Liver (tissue), 9 donors: ENCODE data around the gene KRT81. TPM values are rescaled to one million over a fixed set of nuclear protein-coding genes. Genes with fewer than 3 reads are reported as not detected.

Experiments
- DNase-seq: peaks from one replicate; pipeline ENCODE4 v3.0.0-alpha.2; 2017; ENCODE audit warnings: low spot score
- H3K27ac ChIP-seq, 2 donors: one replicate each; pipeline ENCODE4 v1.7.0; 2013; ENCODE audit warnings: inconsistent platforms in 2 of 2, low read length in 2 of 2, control low read depth in 1 of 2, low read depth in 1 of 2, mild to moderate bottlenecking in 1 of 2
- H3K27me3 ChIP-seq, 4 donors: one replicate each; pipeline versions ENCODE4 v1.6.1 to v1.7.0; 2013; ENCODE audit warnings: low read length in 3 of 4, inconsistent platforms in 1 of 4, mild to moderate bottlenecking in 1 of 4, moderate library complexity in 1 of 4; ENCODE audit not compliant: control insufficient read depth in 4 of 4, insufficient read depth in 4 of 4
- H3K36me3 ChIP-seq, 4 donors: one replicate each; pipeline versions ENCODE4 v1.6.1 to v1.7.0; 2013; ENCODE audit warnings: low read length in 3 of 4, mild to moderate bottlenecking in 3 of 4, low read depth in 1 of 4, moderate library complexity in 1 of 4; ENCODE audit not compliant: control insufficient read depth in 4 of 4, insufficient read depth in 3 of 4
- H3K4me1 ChIP-seq, 4 donors: one replicate each; pipeline versions ENCODE4 v1.6.1 to v1.7.0; 2013; ENCODE audit warnings: low read length in 3 of 4, mild to moderate bottlenecking in 3 of 4, moderate library complexity in 1 of 4; ENCODE audit not compliant: control insufficient read depth in 4 of 4, insufficient read depth in 4 of 4
- H3K4me3 ChIP-seq, 3 donors: one replicate each; pipeline versions ENCODE4 v1.6.1 to v1.7.0; 2013; ENCODE audit warnings: low read length in 3 of 3, control low read depth in 1 of 3, low read depth in 1 of 3, mild to moderate bottlenecking in 1 of 3
- H3K9ac ChIP-seq, 2 donors: one replicate each; pipeline ENCODE4 v1.7.0; 2013; ENCODE audit warnings: low read length in 2 of 2, mild to moderate bottlenecking in 2 of 2, moderate library complexity in 2 of 2, control low read depth in 1 of 2, low read depth in 1 of 2
- H3K9me3 ChIP-seq, 4 donors: one replicate each; pipeline versions ENCODE4 v1.6.1 to v1.7.0; 2013; ENCODE audit warnings: low read length in 3 of 4; ENCODE audit not compliant: control insufficient read depth in 4 of 4
- ATF3 ChIP-seq: IDR thresholded peaks from 2 replicates; pipeline ENCODE4 v1.6.1; 2016; ENCODE audit warnings: antibody characterized with exemption
- EGR1 ChIP-seq, 2 donors: IDR thresholded peaks; 2 replicates each; pipeline ENCODE4 v1.6.1; 2016 to 2018; ENCODE audit warnings: antibody characterized with exemption in 2 of 2, low read depth in 2 of 2
- FOXA1 ChIP-seq: IDR thresholded peaks from 2 replicates; pipeline ENCODE4 v1.6.1; 2016; ENCODE audit warnings: antibody characterized with exemption
- FOXA2 ChIP-seq: IDR thresholded peaks from 2 replicates; pipeline ENCODE4 v1.6.1; 2016; ENCODE audit warnings: antibody characterized with exemption
- GABPA ChIP-seq, 2 donors: IDR thresholded peaks in 1 of 2; conservative IDR thresholded peaks in 1 of 2; 2 replicates each; pipeline ENCODE4 v1.6.1; 2016; ENCODE audit warnings: antibody characterized with exemption in 2 of 2, mild to moderate bottlenecking in 1 of 2, moderate library complexity in 1 of 2
- HNF4A ChIP-seq, 2 donors: conservative IDR thresholded peaks; 2 replicates each; pipeline ENCODE4 v1.6.1; 2016; ENCODE audit warnings: antibody characterized with exemption in 2 of 2, mild to moderate bottlenecking in 2 of 2
- HNF4G ChIP-seq: IDR thresholded peaks from 2 replicates; pipeline ENCODE4 v1.6.1; 2016; ENCODE audit warnings: antibody characterized with exemption
- JUND ChIP-seq, 2 donors: IDR thresholded peaks; 2 replicates each; pipeline ENCODE4 v1.6.1; 2016; ENCODE audit warnings: antibody characterized with exemption in 2 of 2
- MAX ChIP-seq: IDR thresholded peaks from 2 replicates; pipeline ENCODE4 v1.6.1; 2016; ENCODE audit warnings: antibody characterized with exemption
- NR2F2 ChIP-seq: IDR thresholded peaks from 2 replicates; pipeline ENCODE4 v1.6.1; 2016; ENCODE audit warnings: antibody characterized with exemption
- RAD21 ChIP-seq, 2 donors: IDR thresholded peaks; 2 replicates each; pipeline ENCODE4 v1.6.1; 2016; ENCODE audit warnings: antibody characterized with exemption in 2 of 2, mild to moderate bottlenecking in 2 of 2
- REST ChIP-seq: IDR thresholded peaks from 2 replicates; pipeline ENCODE4 v1.6.1; 2016; ENCODE audit warnings: antibody characterized with exemption, mild to moderate bottlenecking
- RXRA ChIP-seq, 2 donors: IDR thresholded peaks; 2 replicates each; pipeline ENCODE4 v1.6.1; 2017 to 2018; ENCODE audit warnings: antibody characterized with exemption in 2 of 2, mild to moderate bottlenecking in 1 of 2
- SP1 ChIP-seq: IDR thresholded peaks from 2 replicates; pipeline ENCODE4 v1.6.1; 2018; ENCODE audit warnings: antibody characterized with exemption, mild to moderate bottlenecking
- TAF1 ChIP-seq: conservative IDR thresholded peaks from 2 replicates; pipeline ENCODE4 v1.6.1; 2016; ENCODE audit warnings: antibody characterized with exemption, mild to moderate bottlenecking
- YY1 ChIP-seq: IDR thresholded peaks from 2 replicates; pipeline ENCODE4 v1.6.1; 2016; ENCODE audit warnings: antibody characterized with exemption, mild to moderate bottlenecking
- ZBTB33 ChIP-seq: IDR thresholded peaks from 2 replicates; pipeline ENCODE4 v1.6.1; 2016; ENCODE audit warnings: antibody characterized with exemption
- WGBS: extraction: QIAGEN DNeasy Blood & Tissue Kit; methylation state at CpG from one replicate; pipeline ENCODE4 v1.1.7; 2013; 5-methylcytosine and 5-hydroxymethylcytosine counted together
- polyA plus RNA-seq, 2 donors: library from polyadenylated mRNA; stranded (reverse) in 1 of 2; unstranded in 1 of 2; fragments of 200-250 nt in 1 of 2; fragments of >200 nt in 1 of 2; fragmentation: Nextera tagmentation in 1 of 2; extraction: Ambion mirVana in 1 of 2; gene quantifications; one replicate each; pipeline versions ENCODE4 v1.2.1 to v1.2.3, GENCODE V29; 2013 to 2015
- total RNA-seq, 2 donors: library from RNA; depleted of rRNA; stranded (reverse); fragments of >200 nt; gene quantifications; one replicate each; pipeline ENCODE4 v1.2.3, GENCODE V29; 2014
- donor health status: healthy.
- donor health status: healthy.
- donor health status: healthy.
- donor health status: healthy.
- donor health status: healthy.

The KRT81 gene
- total and polyA plus RNA-seq, 4 donors: not detected

- H3K27ac ChIP-seq: no peak overlapping the region
- no peak overlapping the region for H3K9ac ChIP-seq
- DNase-seq: no peak
- no peaks in the 10 kb centered on the region for H3K9me3 ChIP-seq
- no peak for TF ChIP-seq JUND (IDR thresholded peaks at IDR 0.05)
- TF ChIP-seq REST: no peak
- TF ChIP-seq FOXA1: no peak
- TF ChIP-seq NR2F2: no peak
- TF ChIP-seq YY1: no peak
- TF ChIP-seq GABPA (IDR thresholded peaks at IDR 0.05 in 1 of 2, conservative IDR thresholded peaks at IDR 0.05 in 1 of 2): no peak
- no peak overlapping the region for H3K4me3 ChIP-seq
- no peaks in the 10 kb centered on the region for H3K36me3 ChIP-seq
- WGBS: 88% methylated on average over 10 of the region's 10 CpGs
- peaks cover 0 to 6% (median 1%) of the 10 kb centered on the region in 4 donors for H3K4me1 ChIP-seq
- H3K27me3 ChIP-seq: peaks cover 0 to 3% (median 1%) of the 10 kb centered on the region in 4 donors
These were observed 32.2 kb upstream of the KRT81 start for GRCh38 chr12:52323416-52324152.

GRCh38 chr12:52323001-52323400 lies 31.7 kb upstream of the KRT81 start:
- DNase-seq: no peak
- Histone ChIP-seq H3K9ac (no peak overlapping the region), H3K27me3 (peaks cover 0 to 3% (median 1%) of the 10 kb centered on the region in 4 donors), H3K27ac (no peak overlapping the region), H3K4me3 (no peak overlapping the region), H3K4me1 (peaks cover 0 to 4% (median 1%) of the 10 kb centered on the region in 4 donors), H3K36me3 (no peaks in the 10 kb centered on the region), H3K9me3 (no peaks in the 10 kb centered on the region)
- 67% methylated on average over 1 of the region's 1 CpG for WGBS
- TF ChIP-seq GABPA (IDR thresholded peaks at IDR 0.05 in 1 of 2, conservative IDR thresholded peaks at IDR 0.05 in 1 of 2) (no peak), FOXA2 (no peak), HNF4A (conservative IDR thresholded peaks at IDR 0.05) (no peak), REST (no peak), RAD21 (IDR thresholded peaks at IDR 0.05) (no peak), ATF3 (no peak), FOXA1 (no peak), SP1 (no peak), YY1 (no peak), EGR1 (IDR thresholded peaks at IDR 0.05; ENCODE audit: low read depth in 2 of 2) (no peak), NR2F2 (no peak), MAX (no peak), ZBTB33 (no peak), RXRA (IDR thresholded peaks at IDR 0.05) (no peak), HNF4G (no peak), JUND (IDR thresholded peaks at IDR 0.05) (no peak), TAF1 (no peak)
